ENCODE results near the gene RASSF5. TPM values are rescaled to one million over a fixed set of nuclear protein-coding genes. Genes with fewer than 3 reads are reported as not detected.

Gene RASSF5
- total and polyA plus RNA-seq, 2 of the 13 experiments (the other 11 are each of a cell fraction or from before 2014, with no cell fraction given): 0.18 to 0.40 TPM

- TF ChIP-seq SRSF1 (optimal IDR thresholded peaks at IDR 0.05; ENCODE audit: low read depth, low read length) (no peak), FOXK1 (CRISPR knock-in tag; IDR thresholded peaks at IDR 0.05; ENCODE audit: borderline replicate concordance, low read depth) (no peak)
These were observed 10.0 kb upstream of the RASSF5 start (continued) for GRCh38 chr1:206497363-206497762.

DNA sequence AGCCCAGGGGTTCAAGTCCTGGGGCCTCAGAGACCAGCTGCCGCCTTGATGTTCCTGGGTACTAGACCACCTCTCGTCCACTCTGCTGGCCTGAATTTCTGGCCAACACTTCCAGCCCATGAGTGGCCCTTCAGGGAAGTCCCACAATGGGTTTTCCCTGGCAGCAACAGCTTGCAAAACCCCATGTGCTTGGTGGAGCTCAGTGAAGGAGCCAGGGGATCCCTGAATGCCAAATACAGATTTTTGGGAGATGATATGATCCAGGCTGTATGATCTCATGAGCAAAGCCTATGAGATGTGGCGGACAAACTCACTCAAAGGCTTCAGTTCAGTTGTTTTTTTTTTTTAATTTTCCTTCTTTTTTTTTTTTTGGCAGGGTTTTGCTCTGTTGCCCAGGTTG lies 9.6 kb upstream of the RASSF5 start:
- intact Hi-C loops (cut with micrococcal nuclease; ENCODE audit: unreplicated experiment): no loop called here
- CTCF ChIA-PET (ENCODE audit: low intra/inter-chr PET ratio, low total read pairs): no interaction called here
- Histone ChIP-seq H3K4me3 (replicated peaks in 1 of 3; ENCODE audit: insufficient read depth in 1 of 3, low read depth in 2 of 3, low read length in 3 of 3) (no peak overlapping the region), H4K20me1 (ENCODE audit: insufficient read depth, low read length) (no peaks in the 10 kb centered on the region), H3K9ac (ENCODE audit: insufficient read depth, low read depth, low read length) (no peak overlapping the region), H3K79me2 (ENCODE audit: insufficient read depth, low read length) (no peaks in the 10 kb centered on the region), H3K9me3 (ENCODE audit: low read length) (no peaks in the 10 kb centered on the region), H3K4me2 (ENCODE audit: low read depth, low read length) (no peak overlapping the region), H3K27me3 (ENCODE audit: control insufficient read depth in 1 of 2, insufficient read depth in 2 of 2, low read length in 2 of 2) (no peaks in the 10 kb centered on the region), H2AFZ (ENCODE audit: low read length) (no peak overlapping the region), H3K4me1 (ENCODE audit: insufficient read depth, low read length) (peaks cover 10% of the 10 kb centered on the region; the same call in 1 of the 2 replicates), H3K27ac (ENCODE audit: extremely low read length, insufficient read depth, low read length) (no peak overlapping the region), H3K36me3 (replicated peaks in 1 of 2; ENCODE audit: control insufficient read depth in 1 of 2, insufficient read depth in 2 of 2, low read length in 2 of 2) (no peaks in the 10 kb centered on the region; a peak in 1 of 5 replicates)
- in situ Hi-C loops (cut with HindIII; ENCODE audit: extremely low pct_ligation_motif_present, low pct_unique_long_range_greater_than_20kb): no loop called here
- no TSS peak for BruUV-seq (replicated peaks)
- no peak for ATAC-seq
- 92% methylated on average over 3 of the region's 3 CpGs for WGBS (ENCODE audit: low lambda C conversion rate)
- no peak for FAIRE-seq
- TF ChIP-seq BATF2 (CRISPR knock-in tag; IDR thresholded peaks at IDR 0.05) (no peak), ZNF124 (CRISPR knock-in tag; IDR thresholded peaks at IDR 0.05) (no peak), KIAA2018 (CRISPR knock-in tag; IDR thresholded peaks at IDR 0.05; ENCODE audit: borderline replicate concordance) (no peak), ZNF761 (CRISPR knock-in tag; conservative IDR thresholded peaks at IDR 0.05) (no peak), CENPX (CRISPR knock-in tag; IDR thresholded peaks at IDR 0.05) (no peak), ZNF143 (CRISPR knock-in tag; IDR thresholded peaks at IDR 0.05) (no peak)
- TF ChIP-seq, protein P1, sequence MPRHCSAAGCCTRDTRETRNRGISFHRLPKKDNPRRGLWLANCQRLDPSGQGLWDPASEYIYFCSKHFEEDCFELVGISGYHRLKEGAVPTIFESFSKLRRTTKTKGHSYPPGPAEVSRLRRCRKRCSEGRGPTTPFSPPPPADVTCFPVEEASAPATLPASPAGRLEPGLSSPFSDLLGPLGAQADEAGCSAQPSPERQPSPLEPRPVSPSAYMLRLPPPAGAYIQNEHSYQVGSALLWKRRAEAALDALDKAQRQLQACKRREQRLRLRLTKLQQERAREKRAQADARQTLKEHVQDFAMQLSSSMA (CRISPR knock-in tag; IDR thresholded peaks at IDR 0.05): no peak
- DNase-seq (ENCODE audit: low spot score): no peak
- POLR2A ChIA-PET: no interaction called here
